NCI-H2196 treated with DMSO at 0.1 percent for 48 hours (cell line): Measurements from ENCODE around the gene OVAAL.

ENCODE experiments used
- DNase-seq: peaks from one replicate; lab custom pipeline; 2025; ENCODE audit not compliant: unreplicated experiment; lab: John Stamatoyannopoulos, UW

The OVAAL gene

GRCh38 chr1:180603223-180603849 is 44.6 kb downstream of the OVAAL start:
- DNase-seq = no peak

- no peak for DNase-seq
Observed at GRCh38 chr1:180603850-180604226, 45.1 kb downstream of the OVAAL start.

- DNase-seq = no peak
Observed at GRCh38 chr1:180606155-180606554, 47.4 kb downstream of the OVAAL start.

GRCh38 chr1:180609643-180610555 is 51.1 kb downstream of the OVAAL start:
- no peak for DNase-seq

- DNase-seq = no peak
Observed at GRCh38 chr1:180610556-180611015, 51.8 kb downstream of the OVAAL start.

- no peak for DNase-seq
Observed at GRCh38 chr1:180611016-180611930, 52.5 kb downstream of the OVAAL start.

GRCh38 chr1:180612632-180613031 is 53.9 kb downstream of the OVAAL start:
- no peak for DNase-seq

- no peak for DNase-seq
Observed at GRCh38 chr1:180614730-180615129, 56.0 kb downstream of the OVAAL start.

- DNase-seq = no peak
Observed at GRCh38 chr1:180615493-180616290, 56.9 kb downstream of the OVAAL start.
